Vagina (tissue), 2 donors: ENCODE data around the gene SLC25A51. TPM values are rescaled to one million over a fixed set of nuclear protein-coding genes. Genes with fewer than 3 reads are reported as not detected.

ENCODE experiments used
- DNase-seq, 2 donors: peaks; one replicate each; pipeline ENCODE4 v3.0.0-alpha.2; 2017; ENCODE audit errors: extremely low spot score in 2 of 2
- H3K27ac ChIP-seq: fragments of 200-600 bp; sonication (generic); one replicate; pipeline ENCODE4 v1.5.1; 2019
- H3K27me3 ChIP-seq: fragments of 200-600 bp; sonication (generic); one replicate; pipeline ENCODE4 v1.5.1; 2019
- H3K36me3 ChIP-seq, 2 donors: fragments of 200-600 bp; sonication (generic); one replicate each; pipeline ENCODE4 v1.5.1; 2017 to 2019
- H3K4me1 ChIP-seq: fragments of 200-600 bp; sonication (generic); one replicate; pipeline ENCODE4 v1.5.1; 2019
- H3K4me3 ChIP-seq, 2 donors: fragments of 200-600 bp; sonication (generic); 1 replicate in 1 of 2; 2 replicates in 1 of 2; pipeline ENCODE4 v1.5.1; 2016 to 2019
- H3K9me3 ChIP-seq: fragments of 200-600 bp; sonication (generic); one replicate; pipeline ENCODE4 v1.5.1; 2019
- POLR2A ChIP-seq, 2 donors: fragments of 450-650 bp; IDR thresholded peaks; one replicate each; pipeline ENCODE4 v1.6.1; 2017; ENCODE audit warnings: antibody characterized with exemption in 2 of 2, mild to moderate bottlenecking in 2 of 2, moderate library complexity in 2 of 2
- POLR2AphosphoS5 ChIP-seq, 2 donors: sonication (generic); formaldehyde crosslinking; IDR thresholded peaks; one replicate each; pipeline ENCODE4 v1.9.0; 2017; ENCODE audit warnings: antibody characterized with exemption in 2 of 2, mild to moderate bottlenecking in 2 of 2, low read depth in 1 of 2; ENCODE audit not compliant: insufficient read depth in 1 of 2
- intact Hi-C: fragments of 100-400 bp; cut with DNase I; formaldehyde crosslinking; loops from one replicate; pipeline ENCODE4 v1.15.1; 2023
- total RNA-seq: library from RNA; depleted of rRNA; stranded (reverse); fragments of >200 nt; gene quantifications from one replicate; pipeline ENCODE4 v1.2.3, GENCODE V29; 2016
- TF ChIP-seq, protein P1 (sequence below), 3 experiments: fragments of 450-650 bp in 2 of 3; fragments of 200-600 bp in 1 of 3; sonication (generic) in 1 of 3; IDR thresholded peaks; one replicate each; pipeline ENCODE4 v1.5.1; 2017 to 2019; ENCODE audit warnings: antibody characterized with exemption in 3 of 3, mild to moderate bottlenecking in 2 of 3, moderate library complexity in 2 of 3

Gene SLC25A51
- total RNA-seq, 1 donor from 2014 or later: 26.0 TPM

DNA sequence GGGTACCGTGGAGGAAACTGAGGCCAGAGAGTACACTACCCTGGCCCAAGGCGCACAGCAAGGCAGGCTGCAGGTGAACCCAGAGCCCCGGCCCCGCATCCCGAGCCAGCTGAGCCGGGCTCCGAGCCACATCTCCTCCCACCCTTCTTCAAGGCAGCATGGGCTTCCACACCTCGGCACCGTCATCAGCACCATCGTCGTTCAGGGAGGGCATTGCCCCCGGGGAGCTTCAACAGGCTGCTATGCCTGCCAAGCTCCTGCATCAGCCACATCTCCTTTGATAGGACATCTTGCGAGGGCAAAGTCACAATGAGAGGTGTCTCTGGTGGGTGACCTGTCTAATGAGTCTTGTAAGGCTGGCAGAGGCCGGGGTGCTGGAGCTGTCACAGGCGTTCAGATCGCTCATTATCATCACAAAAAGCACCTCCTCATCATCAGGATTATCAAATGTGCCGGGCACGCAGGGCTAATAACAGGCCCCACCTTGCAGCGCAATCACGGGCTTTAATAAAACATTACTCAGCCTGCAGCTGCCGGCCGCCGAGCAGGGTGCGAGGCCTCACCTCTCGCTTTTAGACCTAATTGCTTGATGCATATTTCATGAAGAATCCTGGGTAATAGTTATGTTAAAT lies 20.0 kb upstream of the SLC25A51 start:
- TF ChIP-seq, protein P1, sequence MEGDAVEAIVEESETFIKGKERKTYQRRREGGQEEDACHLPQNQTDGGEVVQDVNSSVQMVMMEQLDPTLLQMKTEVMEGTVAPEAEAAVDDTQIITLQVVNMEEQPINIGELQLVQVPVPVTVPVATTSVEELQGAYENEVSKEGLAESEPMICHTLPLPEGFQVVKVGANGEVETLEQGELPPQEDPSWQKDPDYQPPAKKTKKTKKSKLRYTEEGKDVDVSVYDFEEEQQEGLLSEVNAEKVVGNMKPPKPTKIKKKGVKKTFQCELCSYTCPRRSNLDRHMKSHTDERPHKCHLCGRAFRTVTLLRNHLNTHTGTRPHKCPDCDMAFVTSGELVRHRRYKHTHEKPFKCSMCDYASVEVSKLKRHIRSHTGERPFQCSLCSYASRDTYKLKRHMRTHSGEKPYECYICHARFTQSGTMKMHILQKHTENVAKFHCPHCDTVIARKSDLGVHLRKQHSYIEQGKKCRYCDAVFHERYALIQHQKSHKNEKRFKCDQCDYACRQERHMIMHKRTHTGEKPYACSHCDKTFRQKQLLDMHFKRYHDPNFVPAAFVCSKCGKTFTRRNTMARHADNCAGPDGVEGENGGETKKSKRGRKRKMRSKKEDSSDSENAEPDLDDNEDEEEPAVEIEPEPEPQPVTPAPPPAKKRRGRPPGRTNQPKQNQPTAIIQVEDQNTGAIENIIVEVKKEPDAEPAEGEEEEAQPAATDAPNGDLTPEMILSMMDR (IDR thresholded peaks at IDR 0.05): no peak
- TF ChIP-seq POLR2AphosphoS5 (IDR thresholded peaks at IDR 0.05; ENCODE audit: insufficient read depth in 1 of 2, low read depth in 1 of 2) (no peak), POLR2A (IDR thresholded peaks at IDR 0.05) (no peak)
- intact Hi-C loops: loop anchor here (5.0 kb wide), 1 partner anchor 433 kb away; no protein-coding TSS in a partner anchor

DNA sequence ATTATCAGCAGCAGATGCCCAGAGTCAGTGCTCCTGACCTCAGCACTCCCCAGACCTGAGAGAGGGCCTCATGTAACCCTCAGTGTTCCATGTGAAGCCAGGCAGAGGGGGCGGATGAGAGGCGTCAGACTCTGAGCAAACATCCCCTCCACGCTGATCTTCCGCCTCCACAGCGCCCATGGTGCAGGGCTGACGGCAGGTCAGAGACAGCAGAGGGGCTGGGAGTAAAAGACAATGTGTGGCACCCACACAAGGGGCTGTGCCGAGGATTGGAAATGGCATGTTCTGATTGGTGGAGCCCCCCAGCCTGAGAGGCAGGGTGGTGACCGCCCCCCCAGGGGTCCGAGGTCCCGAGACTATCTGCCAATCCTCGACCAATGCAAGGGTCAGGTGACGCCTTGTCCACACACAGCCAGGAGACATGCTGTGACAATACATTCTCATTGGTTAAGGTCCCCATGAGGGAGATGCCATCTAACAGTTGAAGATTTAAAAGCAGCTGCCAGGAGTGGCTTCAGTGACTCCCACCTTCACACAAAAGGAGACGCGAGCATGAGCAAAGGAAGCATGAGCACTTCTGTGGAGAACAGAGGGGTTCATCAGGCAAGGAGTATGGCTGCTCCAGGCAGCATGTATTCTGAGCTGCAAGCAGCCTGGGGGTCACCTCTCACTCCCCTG lies 19.3 kb upstream of the SLC25A51 start:
- Histone ChIP-seq H3K4me3 (no peak overlapping the region), H3K27ac (no peak overlapping the region), H3K9me3 (no peaks in the 10 kb centered on the region), H3K36me3 (no peaks in the 10 kb centered on the region), H3K27me3 (no peaks in the 10 kb centered on the region), H3K4me1 (peaks cover 21% of the 10 kb centered on the region)
- TF ChIP-seq POLR2AphosphoS5 (IDR thresholded peaks at IDR 0.05; ENCODE audit: insufficient read depth in 1 of 2, low read depth in 1 of 2) (no peak), POLR2A (IDR thresholded peaks at IDR 0.05) (no peak)
- TF ChIP-seq, protein P1 (IDR thresholded peaks at IDR 0.05): no peak
- no peak for DNase-seq
- intact Hi-C loops: loop anchor here (5.0 kb wide), 1 partner anchor 434 kb away; no protein-coding TSS in a partner anchor

More for the DNA sequence above, 20.0 kb upstream of the SLC25A51 start:
- no peaks in the 10 kb centered on the region for H3K9me3 ChIP-seq
- no peak overlapping the region for H3K27ac ChIP-seq
- H3K36me3 ChIP-seq: no peaks in the 10 kb centered on the region
- DNase-seq: no peak
- no peak overlapping the region for H3K4me3 ChIP-seq
- H3K4me1 ChIP-seq: peaks cover 22% of the 10 kb centered on the region
- no peaks in the 10 kb centered on the region for H3K27me3 ChIP-seq

DNA sequence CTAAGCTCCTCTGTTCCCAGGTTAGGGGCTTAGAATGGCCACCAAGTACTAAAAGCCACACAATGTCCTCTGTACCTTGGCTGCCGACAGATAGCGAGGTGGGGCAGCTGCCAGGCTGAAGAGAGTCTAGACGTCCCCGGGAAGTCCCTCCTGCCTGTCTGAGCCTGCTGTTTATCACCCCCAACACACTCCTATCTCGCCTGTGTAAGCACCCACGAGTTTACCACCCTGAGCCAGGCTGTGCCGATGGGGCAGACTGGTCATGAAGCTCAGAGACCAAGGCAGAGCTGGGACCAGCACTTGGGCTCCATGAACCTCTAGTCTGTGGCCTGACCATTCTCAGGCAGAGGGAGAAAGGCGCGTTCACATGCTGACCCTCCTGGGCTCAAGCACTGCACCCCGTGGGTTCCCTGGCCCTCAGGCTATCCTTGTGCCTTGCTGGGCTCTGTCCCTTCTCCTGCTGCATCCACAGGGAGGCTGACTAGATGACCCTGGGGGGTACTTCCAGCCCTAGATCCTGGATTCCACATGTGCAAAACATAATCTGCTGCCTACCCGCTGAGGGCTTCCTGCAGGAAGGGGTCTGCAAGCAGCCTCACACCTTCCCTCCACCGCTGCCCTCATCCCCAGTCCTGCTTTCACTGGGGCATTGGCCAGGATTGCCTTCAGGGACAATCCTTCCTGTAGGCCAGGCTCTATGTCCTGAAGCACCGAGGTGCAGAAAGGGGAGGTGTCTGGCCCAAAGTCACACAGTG lies 18.6 kb upstream of the SLC25A51 start:
- Histone ChIP-seq H3K4me1 (peaks cover 14% of the 10 kb centered on the region), H3K9me3 (no peaks in the 10 kb centered on the region), H3K4me3 (no peak overlapping the region), H3K36me3 (no peaks in the 10 kb centered on the region), H3K27me3 (no peaks in the 10 kb centered on the region), H3K27ac (no peak overlapping the region)
- DNase-seq: no peak
- intact Hi-C loops: loop anchor here (5.0 kb wide), 1 partner anchor 435 kb away; no protein-coding TSS in a partner anchor
- TF ChIP-seq POLR2AphosphoS5 (IDR thresholded peaks at IDR 0.05; ENCODE audit: insufficient read depth in 1 of 2, low read depth in 1 of 2) (no peak), POLR2A (IDR thresholded peaks at IDR 0.05) (no peak)
- TF ChIP-seq, protein P1 (IDR thresholded peaks at IDR 0.05): no peak

DNA sequence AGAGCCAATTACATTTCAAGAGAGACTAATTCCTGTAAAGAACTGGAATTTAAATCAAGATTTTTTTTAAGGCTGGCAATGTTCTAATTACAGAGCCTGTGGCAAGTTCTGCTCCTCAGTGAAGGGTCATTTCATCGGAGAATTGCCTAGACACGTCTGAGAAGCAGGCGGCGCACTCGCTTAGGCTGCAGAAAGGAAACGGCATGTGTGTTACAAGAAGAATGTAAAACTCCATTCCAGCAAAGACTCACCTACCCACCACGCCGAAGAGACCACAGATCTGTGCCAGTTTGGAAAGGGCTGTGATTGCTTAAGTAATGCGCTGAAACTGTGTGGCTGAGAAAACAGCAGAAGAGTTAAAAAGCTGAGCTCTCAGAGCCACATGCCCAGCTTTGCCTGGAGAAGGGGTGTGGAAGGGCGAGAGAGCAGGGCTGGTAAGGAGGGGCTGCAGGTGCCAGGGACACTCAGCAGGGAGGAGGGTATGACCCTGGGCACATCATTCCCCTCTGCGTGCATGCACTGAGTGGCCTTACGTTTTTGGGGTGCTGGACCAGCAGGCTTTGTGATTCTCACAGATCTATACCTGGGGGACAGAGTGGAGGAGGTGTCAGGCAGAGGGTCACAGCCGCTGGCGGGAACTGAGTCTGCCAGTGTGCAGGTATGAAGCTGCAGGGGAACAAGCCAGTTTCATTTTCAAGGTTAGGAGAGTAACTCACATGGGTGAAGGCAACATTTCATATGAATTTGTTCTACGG lies 17.8 kb upstream of the SLC25A51 start:
- H3K9me3 ChIP-seq: no peaks in the 10 kb centered on the region
- H3K36me3 ChIP-seq: no peaks in the 10 kb centered on the region
- no peak overlapping the region for H3K27ac ChIP-seq
- DNase-seq: no peak
- peaks cover 11% of the 10 kb centered on the region for H3K4me1 ChIP-seq
- TF ChIP-seq POLR2A (IDR thresholded peaks at IDR 0.05) (no peak), POLR2AphosphoS5 (IDR thresholded peaks at IDR 0.05; ENCODE audit: insufficient read depth in 1 of 2, low read depth in 1 of 2) (no peak)
- TF ChIP-seq, protein P1 (IDR thresholded peaks at IDR 0.05): peak in 1 of 3 experiments; percentile 18
- no peak overlapping the region for H3K4me3 ChIP-seq
- no peaks in the 10 kb centered on the region for H3K27me3 ChIP-seq
- intact Hi-C loops: loop anchor here (5.0 kb wide), 1 partner anchor 436 kb away; no protein-coding TSS in a partner anchor
